Activated T-cell treated with anti-CD3 and anti-CD28 coated beads, Interleukin-2, amount 50 U/mL, for 4 hours (primary cell): ENCODE data around the gene PTPN4. TPM values are rescaled to one million over a fixed set of nuclear protein-coding genes. Genes with fewer than 3 reads are reported as not detected.

Source experiments
- ATAC-seq, 2 donors: fragments of 200-7000 bp; cut with Tn5 transposase; one replicate each; pipeline ENCODE4 v1.10.0; 2021
- DNase-seq: peaks from one replicate; pipeline ENCODE4 v3.0.0-alpha.2; 2020
- H3K27me3 Mint-ChIP-seq: one replicate; pipeline ENCODE4 v1.8.0; 2021; ENCODE audit warnings: low read depth, mixed read lengths
- H3K36me3 Mint-ChIP-seq: one replicate; pipeline ENCODE4 v1.8.0; 2022; ENCODE audit warnings: mixed read lengths; ENCODE audit not compliant: insufficient read depth
- H3K4me1 Mint-ChIP-seq: one replicate; pipeline ENCODE4 v1.8.0; 2021; ENCODE audit warnings: low read depth, mixed read lengths
- H3K4me3 Mint-ChIP-seq: one replicate; pipeline ENCODE4 v1.8.0; 2021; ENCODE audit warnings: mild to moderate bottlenecking, moderate library complexity, mixed read lengths
- H3K9me3 Mint-ChIP-seq: one replicate; pipeline ENCODE4 v1.8.0; 2021; ENCODE audit warnings: mixed read lengths
- total RNA-seq, 3 donors: library from RNA; stranded (reverse); gene quantifications; one replicate each; pipeline ENCODE4 v1.2.1, GENCODE V29; 2021

PTPN4 gene
- total RNA-seq, 3 donors from 2014 or later = 19.3 to 20.4 (median 19.3) TPM

GRCh38 chr2:119922699-119923098, 163.0 kb downstream of the PTPN4 start:
- Mint-ChIP-seq H3K9me3 (no peaks in the 10 kb centered on the region), H3K27me3 (no peaks in the 10 kb centered on the region), H3K36me3 (peaks cover 11% of the 10 kb centered on the region), H3K4me1 (peaks cover 36% of the 10 kb centered on the region), H3K4me3 (no peak overlapping the region)
- DNase-seq (no peak), ATAC-seq (no peak)

DNA sequence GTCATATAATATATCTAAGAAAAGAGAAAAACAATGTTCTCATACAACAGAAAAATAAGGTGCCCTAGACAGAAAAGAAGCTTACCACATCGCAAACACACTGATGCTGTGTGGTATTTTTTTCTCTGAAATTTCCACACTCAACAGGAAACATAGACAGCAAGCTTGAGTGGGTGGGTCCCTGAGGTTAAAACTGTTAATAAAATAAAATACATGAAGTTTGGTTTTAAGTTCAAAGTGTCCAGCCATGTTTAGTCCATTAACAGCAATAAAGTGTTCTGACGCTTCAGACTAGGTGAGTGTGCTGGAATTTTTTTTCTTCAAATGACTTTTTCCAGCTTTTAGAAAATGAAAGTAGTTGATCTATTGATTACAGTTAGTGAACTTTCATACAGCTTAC, 169.8 kb downstream of the PTPN4 start:
- Mint-ChIP-seq H3K4me3 (peak overlapping the region; percentile 74), H3K9me3 (no peaks in the 10 kb centered on the region), H3K4me1 (peaks cover 76% of the 10 kb centered on the region), H3K27me3 (no peaks in the 10 kb centered on the region), H3K36me3 (peaks cover 14% of the 10 kb centered on the region)
- ATAC-seq = peak in 1 of 2 donors; percentile 85
- peak; percentile 5 for DNase-seq

GRCh38 chr2:119932809-119933208, 173.1 kb downstream of the PTPN4 start:
- H3K36me3 Mint-ChIP-seq = peaks cover 34% of the 10 kb centered on the region
- no peaks in the 10 kb centered on the region for H3K27me3 Mint-ChIP-seq
- ATAC-seq (no peak), DNase-seq (no peak)
- peaks cover 66% of the 10 kb centered on the region for H3K4me1 Mint-ChIP-seq
- H3K9me3 Mint-ChIP-seq = no peaks in the 10 kb centered on the region
- peak overlapping the region; percentile 48 for H3K4me3 Mint-ChIP-seq

- peak overlapping the region; percentile 21 for H3K4me3 Mint-ChIP-seq
- no peak for ATAC-seq
- no peaks in the 10 kb centered on the region for H3K9me3 Mint-ChIP-seq
- H3K4me1 Mint-ChIP-seq = peaks cover 53% of the 10 kb centered on the region
- H3K27me3 Mint-ChIP-seq = no peaks in the 10 kb centered on the region
- no peak for DNase-seq
- peaks cover 34% of the 10 kb centered on the region for H3K36me3 Mint-ChIP-seq
These were observed 174.6 kb downstream of the PTPN4 start for GRCh38 chr2:119934319-119934718.

DNA sequence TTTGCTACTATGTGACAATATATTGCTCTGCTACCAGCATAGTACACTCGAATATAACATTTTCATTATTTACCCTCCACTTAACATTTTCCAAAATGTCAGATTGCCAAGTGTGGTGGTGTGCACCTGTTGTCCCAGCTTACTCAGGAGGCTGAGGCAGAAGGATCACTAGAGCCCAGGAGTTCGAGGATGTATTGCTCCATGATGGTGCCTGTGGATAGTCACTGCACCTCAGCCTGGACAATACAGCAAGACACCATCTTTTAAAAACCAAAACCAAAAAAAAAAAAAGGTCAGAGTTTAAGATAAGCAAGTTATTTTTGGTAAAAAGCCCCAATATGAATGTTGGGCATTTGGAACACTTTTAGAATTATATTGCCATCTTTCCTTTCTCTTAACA, 178.0 kb downstream of the PTPN4 start:
- Mint-ChIP-seq H3K4me3 (no peak overlapping the region), H3K4me1 (peaks cover 48% of the 10 kb centered on the region), H3K9me3 (no peaks in the 10 kb centered on the region), H3K27me3 (no peaks in the 10 kb centered on the region), H3K36me3 (peaks cover 35% of the 10 kb centered on the region)
- no peak for DNase-seq
- no peak for ATAC-seq

DNA sequence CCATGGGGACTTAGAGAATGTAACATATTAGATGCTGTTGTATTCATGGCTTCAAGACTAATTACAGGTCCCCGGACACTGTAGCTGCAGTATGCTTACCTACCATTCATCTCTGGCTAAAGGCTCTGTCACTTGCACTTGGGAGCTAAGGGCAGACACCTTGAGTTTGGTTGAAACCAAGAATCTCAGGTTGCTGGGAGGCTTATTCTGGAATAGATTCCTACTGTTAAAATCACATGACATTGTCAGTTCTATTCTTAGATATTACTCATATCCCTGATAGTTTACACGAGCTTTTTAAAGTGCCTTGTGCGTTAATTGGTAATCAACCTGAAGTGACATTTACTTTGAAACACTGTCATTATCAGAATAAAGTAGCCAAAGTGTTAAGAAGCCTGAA, 180.2 kb downstream of the PTPN4 start:
- peaks cover 35% of the 10 kb centered on the region for H3K36me3 Mint-ChIP-seq
- H3K4me3 Mint-ChIP-seq = no peak overlapping the region
- ATAC-seq = no peak
- H3K9me3 Mint-ChIP-seq = no peaks in the 10 kb centered on the region
- DNase-seq = no peak
- no peaks in the 10 kb centered on the region for H3K27me3 Mint-ChIP-seq
- H3K4me1 Mint-ChIP-seq = peaks cover 51% of the 10 kb centered on the region

GRCh38 chr2:119940856-119941255, 181.1 kb downstream of the PTPN4 start:
- Mint-ChIP-seq H3K9me3 (no peaks in the 10 kb centered on the region), H3K27me3 (no peaks in the 10 kb centered on the region), H3K36me3 (peaks cover 30% of the 10 kb centered on the region), H3K4me3 (no peak overlapping the region), H3K4me1 (peaks cover 48% of the 10 kb centered on the region)
- ATAC-seq (no peak), DNase-seq (no peak)

DNA sequence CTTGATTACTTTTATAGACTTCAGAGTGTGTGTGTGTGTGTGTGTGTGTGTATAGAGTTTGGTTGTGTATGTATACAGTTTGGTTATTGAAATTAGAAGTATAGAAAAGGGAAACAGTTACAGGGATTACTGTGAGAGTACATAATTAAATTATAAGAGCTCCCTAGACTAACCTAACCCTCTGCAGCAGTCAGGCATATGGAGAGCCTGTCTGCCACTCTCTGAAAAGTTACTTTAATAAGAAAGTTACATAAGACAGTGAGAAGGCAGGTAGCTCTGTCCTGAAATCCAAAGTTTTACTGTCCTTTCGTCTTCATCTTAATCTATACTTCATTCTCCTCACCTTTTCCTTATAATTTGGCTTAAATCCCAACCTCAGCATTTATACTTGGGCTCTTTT, 181.7 kb downstream of the PTPN4 start:
- Mint-ChIP-seq H3K27me3 (no peaks in the 10 kb centered on the region), H3K9me3 (no peaks in the 10 kb centered on the region), H3K36me3 (peaks cover 25% of the 10 kb centered on the region), H3K4me1 (peaks cover 47% of the 10 kb centered on the region), H3K4me3 (no peak overlapping the region)
- no peak for ATAC-seq
- DNase-seq = no peak

GRCh38 chr2:119941981-119942513, 182.3 kb downstream of the PTPN4 start:
- peaks cover 19% of the 10 kb centered on the region for H3K36me3 Mint-ChIP-seq
- no peaks in the 10 kb centered on the region for H3K9me3 Mint-ChIP-seq
- H3K27me3 Mint-ChIP-seq = no peaks in the 10 kb centered on the region
- peaks cover 47% of the 10 kb centered on the region for H3K4me1 Mint-ChIP-seq
- no peak for DNase-seq
- no peak overlapping the region for H3K4me3 Mint-ChIP-seq
- ATAC-seq = no peak

DNA sequence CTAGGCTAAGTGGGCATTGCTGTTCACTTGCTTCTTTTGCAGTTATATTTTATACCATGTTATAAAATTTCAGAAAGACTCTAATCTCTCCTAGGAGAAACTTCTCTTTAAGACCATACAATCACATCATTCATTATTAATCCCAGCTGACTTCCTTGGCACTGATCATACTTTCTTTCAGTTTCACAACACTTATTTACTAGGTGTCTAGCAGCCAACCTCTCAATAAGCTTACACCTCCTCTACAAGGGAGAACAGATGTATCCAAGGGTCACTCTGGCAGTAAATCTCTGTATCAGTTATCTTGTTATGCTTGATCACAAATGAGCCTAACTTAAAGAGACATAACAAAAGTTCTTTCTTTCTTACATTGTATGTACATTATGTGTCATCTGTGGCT, 183.3 kb downstream of the PTPN4 start:
- Mint-ChIP-seq H3K4me3 (no peak overlapping the region), H3K9me3 (no peaks in the 10 kb centered on the region), H3K27me3 (no peaks in the 10 kb centered on the region), H3K36me3 (peaks cover 23% of the 10 kb centered on the region), H3K4me1 (peaks cover 48% of the 10 kb centered on the region)
- ATAC-seq (no peak), DNase-seq (no peak)

DNA sequence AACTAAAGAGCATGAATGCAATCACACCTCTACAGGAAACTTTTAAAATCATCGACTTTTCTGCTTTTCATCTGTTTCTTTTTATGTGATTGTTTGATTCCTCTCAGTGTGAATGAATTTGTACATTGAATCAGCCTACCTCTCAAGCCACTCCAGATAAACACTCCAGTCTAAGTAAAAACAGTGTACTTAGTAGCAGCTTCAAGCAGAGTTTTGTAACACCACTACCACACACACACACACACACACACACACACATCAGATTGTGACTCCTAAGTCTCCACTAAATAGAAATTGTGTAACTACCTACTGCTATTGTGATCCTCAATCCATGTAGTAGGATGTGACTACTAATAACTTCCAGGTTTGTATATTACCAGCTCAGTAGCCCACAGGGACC, 187.8 kb downstream of the PTPN4 start:
- Mint-ChIP-seq H3K27me3 (no peaks in the 10 kb centered on the region), H3K4me3 (no peak overlapping the region), H3K4me1 (peaks cover 48% of the 10 kb centered on the region), H3K36me3 (peaks cover 36% of the 10 kb centered on the region), H3K9me3 (no peaks in the 10 kb centered on the region)
- no peak for ATAC-seq
- no peak for DNase-seq

GRCh38 chr2:119950966-119951365, 191.2 kb downstream of the PTPN4 start:
- Mint-ChIP-seq H3K27me3 (no peaks in the 10 kb centered on the region), H3K4me1 (peaks cover 30% of the 10 kb centered on the region), H3K36me3 (peaks cover 48% of the 10 kb centered on the region)

DNA sequence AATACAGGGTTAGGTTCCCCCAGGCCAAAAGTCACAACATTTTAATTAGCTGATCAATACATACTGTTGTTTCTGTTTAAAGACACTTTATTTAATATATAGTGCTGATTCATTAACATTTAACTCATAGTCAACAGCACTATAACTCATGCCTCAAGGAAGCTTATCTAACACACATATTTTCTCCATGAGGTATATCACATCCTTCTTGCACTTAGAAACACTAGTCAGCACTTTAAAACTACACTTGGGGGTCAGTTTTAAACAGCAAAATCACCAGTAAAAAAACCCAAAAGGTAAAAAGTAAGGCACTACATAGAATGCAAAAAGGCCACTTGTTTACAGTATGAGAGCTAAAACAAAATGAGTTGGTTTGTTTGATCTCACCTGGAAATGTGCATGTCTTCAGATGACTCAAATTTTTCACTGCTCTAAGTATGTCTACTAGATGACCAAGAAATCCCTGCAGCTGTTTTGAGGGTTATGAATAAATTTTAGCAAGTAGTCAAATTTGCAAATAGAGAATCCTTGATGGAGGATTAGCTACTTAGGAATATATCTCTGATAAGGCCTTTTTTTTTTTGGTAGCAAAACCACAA, 199.0 kb downstream of the PTPN4 start:
- ATAC-seq (peak in 1 of 2 donors; percentile 38), DNase-seq (no peak)
- Mint-ChIP-seq H3K4me3 (no peak overlapping the region), H3K36me3 (peaks cover 44% of the 10 kb centered on the region), H3K4me1 (peaks cover 20% of the 10 kb centered on the region), H3K9me3 (no peaks in the 10 kb centered on the region), H3K27me3 (no peaks in the 10 kb centered on the region)

More at GRCh38 chr2:119950966-119951365, 191.2 kb downstream of the PTPN4 start:
- Mint-ChIP-seq H3K9me3 (no peaks in the 10 kb centered on the region), H3K4me3 (no peak overlapping the region)
- DNase-seq = no peak
- no peak for ATAC-seq

DNA sequence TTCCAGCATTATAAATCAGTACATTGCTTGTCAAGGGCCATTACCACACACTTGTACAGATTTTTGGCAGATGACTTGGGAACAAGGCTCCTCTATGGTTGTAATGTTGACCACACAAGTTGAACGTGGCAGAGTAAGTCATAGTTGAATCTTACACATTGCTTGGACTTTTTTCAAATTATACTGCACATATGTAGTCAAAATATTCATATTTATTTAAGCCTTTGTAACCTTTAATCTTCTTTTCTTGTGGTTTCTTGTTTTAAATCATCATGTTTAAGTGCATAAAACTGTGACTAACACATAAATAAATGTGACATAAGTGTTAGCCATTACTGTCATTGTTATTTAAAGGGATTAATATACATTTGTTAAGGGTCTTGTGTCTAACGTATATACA, 201.1 kb downstream of the PTPN4 start:
- Mint-ChIP-seq H3K4me3 (no peak overlapping the region), H3K36me3 (peaks cover 49% of the 10 kb centered on the region), H3K4me1 (peaks cover 23% of the 10 kb centered on the region), H3K9me3 (no peaks in the 10 kb centered on the region), H3K27me3 (no peaks in the 10 kb centered on the region)
- peak; percentile 58 to 73 for ATAC-seq
- no peak for DNase-seq

- ATAC-seq (no peak), DNase-seq (no peak)
- H3K9me3 Mint-ChIP-seq = peaks cover 4% of the 10 kb centered on the region
- no peaks in the 10 kb centered on the region for H3K27me3 Mint-ChIP-seq
- peaks cover 7% of the 10 kb centered on the region for H3K4me1 Mint-ChIP-seq
- no peak overlapping the region for H3K4me3 Mint-ChIP-seq
- peaks cover 6% of the 10 kb centered on the region for H3K36me3 Mint-ChIP-seq
These were observed 222.2 kb downstream of the PTPN4 start for GRCh38 chr2:119981896-119982295.
